HepG2 (cell line): ENCODE measurements around the gene ISOC2. TPM values are rescaled to one million over a fixed set of nuclear protein-coding genes. Genes with fewer than 3 reads are reported as not detected.

Source experiments
- ATF7-NPFF ChIP-seq: sonication (generic); formaldehyde crosslinking; IDR thresholded peaks from 2 replicates; pipeline ENCODE4 v1.8.1; 2023; ENCODE audit warnings: mild to moderate bottlenecking, low read depth, missing genetic modification reagents, moderate library complexity
- CBX2 ChIP-seq, 2 experiments: fragments of 200-600 bp in 1 of 2; sonication (generic); formaldehyde crosslinking in 1 of 2; IDR thresholded peaks; 2 replicates each; pipeline versions ENCODE4 v1.7.0 to v1.8.1; 2018 to 2022; ENCODE audit warnings: low read depth in 2 of 2, low read length in 1 of 2, mild to moderate bottlenecking in 1 of 2, missing genetic modification reagents in 1 of 2
- FOXK1 ChIP-seq: sonication (generic); formaldehyde crosslinking; IDR thresholded peaks from 2 replicates; pipeline ENCODE4 v1.4.0; 2020; ENCODE audit warnings: low read depth, missing genetic modification reagents, borderline replicate concordance
- MIER3 ChIP-seq: IDR thresholded peaks from 2 replicates; pipeline ENCODE4 v1.6.1; 2016; ENCODE audit warnings: missing compliant biosample characterization, borderline replicate concordance
- PRDM15 ChIP-seq: sonication (generic); formaldehyde crosslinking; IDR thresholded peaks from 2 replicates; pipeline ENCODE4 v1.4.0; 2020; ENCODE audit warnings: missing genetic modification reagents
- RFXAP ChIP-seq: sonication (generic); formaldehyde crosslinking; IDR thresholded peaks from 2 replicates; pipeline ENCODE4 v1.4.0; 2020; ENCODE audit warnings: missing genetic modification reagents, borderline replicate concordance
- TMF1 ChIP-seq: sonication (generic); formaldehyde crosslinking; IDR thresholded peaks from 2 replicates; pipeline ENCODE4 v1.8.1; 2022; ENCODE audit warnings: low read depth, missing genetic modification reagents
- YEATS4 ChIP-seq: sonication (generic); formaldehyde crosslinking; IDR thresholded peaks from 2 replicates; pipeline ENCODE4 v1.4.0; 2020; ENCODE audit warnings: missing genetic modification reagents, borderline replicate concordance
- ZNF234 ChIP-seq: sonication (generic); formaldehyde crosslinking; conservative IDR thresholded peaks from 2 replicates; pipeline ENCODE4 v1.5.1; 2020; ENCODE audit warnings: mild to moderate bottlenecking, missing genetic modification reagents
- ZNF407 ChIP-seq: sonication (generic); formaldehyde crosslinking; IDR thresholded peaks from one replicate; pipeline ENCODE4 v1.5.1; 2020; ENCODE audit warnings: mild to moderate bottlenecking, missing genetic modification reagents; ENCODE audit errors: not compliant biosample characterization
- ZNF768 ChIP-seq: sonication (generic); formaldehyde crosslinking; IDR thresholded peaks from 2 replicates; pipeline ENCODE4 v1.4.0; 2020; ENCODE audit warnings: missing genetic modification reagents
- polyA plus RNA-seq, 8 experiments: library from polyadenylated mRNA; depleted of rRNA in 3 of 8; stranded (reverse) in 7 of 8; unstranded in 1 of 8; fragments of >200 nt; fragmentation: Illumina TruSeq in 4 of 8; extraction: Trizol in 4 of 8; gene quantifications; 2 replicates each; pipeline versions ENCODE4 v1.2.1 to v1.2.3, GENCODE V29; 2011 to 2016; ENCODE audit warnings: low read depth in 4 of 8, missing spikeins in 1 of 8, mixed read lengths in 1 of 8; ENCODE audit not compliant: insufficient read depth in 1 of 8
- total RNA-seq, 5 experiments: library from RNA; depleted of rRNA; stranded (reverse); fragments of >200 nt; fragmentation: Illumina TruSeq; extraction: Trizol; gene quantifications; 2 replicates each; pipeline ENCODE4 v1.2.3, GENCODE V29; 2016; ENCODE audit warnings: low read depth in 1 of 5

ISOC2 gene
- total and polyA plus RNA-seq, 2 of the 13 experiments (the other 11 are each of a cell fraction or from before 2014, with no cell fraction given) = 76.8 to 105 TPM

- TF ChIP-seq PRDM15 (CRISPR knock-in tag) (no peak; the same call in 1 of the 2 replicates), FOXK1 (CRISPR knock-in tag) (no peak), MIER3 (CRISPR knock-in tag) (no peak), TMF1 (no peak), CBX2 (IDR thresholded peaks at IDR 0.05; ENCODE audit: low read depth, low read length) (no peak), CBX2 (CRISPR knock-in tag; IDR thresholded peaks at IDR 0.05; ENCODE audit: low read depth) (no peak), ZNF407 (CRISPR knock-in tag) (no peak), YEATS4 (CRISPR knock-in tag) (peak; percentile 75), ZNF768 (CRISPR knock-in tag) (peak; percentile 89), ATF7-NPFF (CRISPR knock-in tag) (peak; percentile 29), ZNF234 (CRISPR knock-in tag) (peak; percentile 57; the same call in 1 of the 2 replicates), RFXAP (CRISPR knock-in tag) (peak; percentile 54; the same call in 1 of the 2 replicates)
These were observed at the start of gene ISOC2 (continued) for GRCh38 chr19:55461259-55461973.
